HG03521 (cell line): ENCODE measurements around the gene TSC22D1.
"Not testable (repeated sequence)": the region's sequence is repeated elsewhere in the genome, so short reads cannot be mapped to it uniquely, and the experiment has no call there.

Experiments
- ATAC-seq: cut with Tn5 transposase; IDR thresholded peaks from one replicate; pipeline ENCODE4 v1.9.1; 2021; ENCODE audit warnings: mild to moderate bottlenecking, moderate library complexity; ENCODE audit not compliant: unreplicated experiment

TSC22D1 gene

GRCh38 chr13:44573790-44574465, 2.2 kb downstream of the TSC22D1 start:
- ATAC-seq = no peak

- ATAC-seq = no peak
Measured at GRCh38 chr13:44573071-44573470, 3.1 kb downstream of the TSC22D1 start.

GRCh38 chr13:44566601-44567000, 9.5 kb downstream of the TSC22D1 start:
- no peak for ATAC-seq

GRCh38 chr13:44565881-44566280, 10.2 kb downstream of the TSC22D1 start:
- no peak for ATAC-seq

- ATAC-seq = no peak
Measured at GRCh38 chr13:44564936-44565335, 11.2 kb downstream of the TSC22D1 start.

- not testable (repeated sequence) for ATAC-seq
Measured at GRCh38 chr13:44562853-44563252, 13.3 kb downstream of the TSC22D1 start.

- ATAC-seq = no peak
Measured at GRCh38 chr13:44561351-44561750, 14.8 kb downstream of the TSC22D1 start.

GRCh38 chr13:44557986-44558385, 18.1 kb downstream of the TSC22D1 start:
- no peak for ATAC-seq

- ATAC-seq = no peak
Measured at GRCh38 chr13:44555207-44555606, 20.9 kb downstream of the TSC22D1 start.

GRCh38 chr13:44549476-44549875, 26.7 kb downstream of the TSC22D1 start:
- ATAC-seq = no peak

GRCh38 chr13:44546164-44546563, 30.0 kb downstream of the TSC22D1 start:
- no peak for ATAC-seq

GRCh38 chr13:44543369-44543768, 32.8 kb downstream of the TSC22D1 start:
- no peak for ATAC-seq

GRCh38 chr13:44542361-44542760, 33.8 kb downstream of the TSC22D1 start:
- ATAC-seq = no peak

GRCh38 chr13:44541601-44542000, 34.5 kb downstream of the TSC22D1 start:
- ATAC-seq = no peak

GRCh38 chr13:44540761-44541434, 35.2 kb downstream of the TSC22D1 start:
- no peak for ATAC-seq

- ATAC-seq = no peak
Measured at GRCh38 chr13:44537248-44537647, 38.9 kb downstream of the TSC22D1 start.

- no peak for ATAC-seq
Measured at GRCh38 chr13:44523146-44524015, 52.7 kb downstream of the TSC22D1 start.

- no peak for ATAC-seq
Measured at GRCh38 chr13:44519642-44520041, 56.5 kb downstream of the TSC22D1 start.

GRCh38 chr13:44516771-44517170, 59.4 kb downstream of the TSC22D1 start:
- ATAC-seq = no peak

GRCh38 chr13:44514278-44514677, 61.9 kb downstream of the TSC22D1 start:
- no peak for ATAC-seq

GRCh38 chr13:44509853-44510252, 66.3 kb downstream of the TSC22D1 start:
- ATAC-seq = not testable (repeated sequence)
